Tibial nerve (tissue), 4 donors: ENCODE data around the gene DCAF15. TPM values are rescaled to one million over a fixed set of nuclear protein-coding genes. Genes with fewer than 3 reads are reported as not detected.

Source experiments
- DNase-seq, 2 donors: peaks; one replicate each; pipeline ENCODE4 v3.0.0-alpha.2; 2019; ENCODE audit warnings: low spot score in 2 of 2
- H3K27ac ChIP-seq, 4 donors: fragments of 200-600 bp; sonication (generic) in 3 of 4; one replicate each; pipeline ENCODE4 v1.5.1; 2017 to 2019; ENCODE audit warnings: mild to moderate bottlenecking in 1 of 4
- H3K27me3 ChIP-seq, 2 donors: fragments of 200-600 bp; sonication (generic) in 1 of 2; one replicate each; pipeline versions ENCODE4 v1.5.1 to v1.6.0; 2017 to 2019
- H3K36me3 ChIP-seq, 3 donors: fragments of 200-600 bp; sonication (generic); one replicate each; pipeline ENCODE4 v1.5.1; 2018 to 2019
- H3K4me1 ChIP-seq, 4 donors: fragments of 200-600 bp; sonication (generic) in 3 of 4; one replicate each; pipeline ENCODE4 v1.5.1; 2017 to 2019
- H3K4me3 ChIP-seq, 4 donors: fragments of 200-600 bp; sonication (generic) in 3 of 4; one replicate each; pipeline ENCODE4 v1.5.1; 2017 to 2019; ENCODE audit warnings: mild to moderate bottlenecking in 1 of 4, moderate library complexity in 1 of 4
- H3K9me3 ChIP-seq, 4 donors: fragments of 200-600 bp; sonication (generic) in 3 of 4; one replicate each; pipeline ENCODE4 v1.5.1; 2017 to 2019
- EP300 ChIP-seq, 2 donors: sonication (generic); formaldehyde crosslinking; IDR thresholded peaks; one replicate each; pipeline ENCODE4 v1.6.1; 2017; ENCODE audit warnings: antibody characterized with exemption in 2 of 2, mild to moderate bottlenecking in 1 of 2
- POLR2A ChIP-seq, 2 donors: fragments of 450-650 bp; IDR thresholded peaks; one replicate each; pipeline ENCODE4 v1.6.1; 2017; ENCODE audit warnings: antibody characterized with exemption in 2 of 2, mild to moderate bottlenecking in 2 of 2, moderate library complexity in 2 of 2
- WGBS, 2 donors: methylation state at CpG; one replicate each; pipeline ENCODE4 v1.1.5; 2018; 5-methylcytosine and 5-hydroxymethylcytosine counted together
- total RNA-seq, 4 donors: library from RNA; depleted of rRNA; stranded (reverse); fragments of >200 nt; gene quantifications; one replicate each; pipeline ENCODE4 v1.1.0, GENCODE V29; 2016
- TF ChIP-seq, protein P1 (sequence below), 5 experiments: fragments of 200-600 bp in 3 of 5; fragments of 450-650 bp in 2 of 5; sonication (generic) in 3 of 5; IDR thresholded peaks; one replicate each; pipeline ENCODE4 v1.5.1; 2016 to 2019; ENCODE audit warnings: antibody characterized with exemption in 5 of 5, mild to moderate bottlenecking in 3 of 5, moderate library complexity in 2 of 5

Gene DCAF15
- total RNA-seq, 4 donors from 2014 or later = 14.3 to 31.5 (median 19.3) TPM

DNA sequence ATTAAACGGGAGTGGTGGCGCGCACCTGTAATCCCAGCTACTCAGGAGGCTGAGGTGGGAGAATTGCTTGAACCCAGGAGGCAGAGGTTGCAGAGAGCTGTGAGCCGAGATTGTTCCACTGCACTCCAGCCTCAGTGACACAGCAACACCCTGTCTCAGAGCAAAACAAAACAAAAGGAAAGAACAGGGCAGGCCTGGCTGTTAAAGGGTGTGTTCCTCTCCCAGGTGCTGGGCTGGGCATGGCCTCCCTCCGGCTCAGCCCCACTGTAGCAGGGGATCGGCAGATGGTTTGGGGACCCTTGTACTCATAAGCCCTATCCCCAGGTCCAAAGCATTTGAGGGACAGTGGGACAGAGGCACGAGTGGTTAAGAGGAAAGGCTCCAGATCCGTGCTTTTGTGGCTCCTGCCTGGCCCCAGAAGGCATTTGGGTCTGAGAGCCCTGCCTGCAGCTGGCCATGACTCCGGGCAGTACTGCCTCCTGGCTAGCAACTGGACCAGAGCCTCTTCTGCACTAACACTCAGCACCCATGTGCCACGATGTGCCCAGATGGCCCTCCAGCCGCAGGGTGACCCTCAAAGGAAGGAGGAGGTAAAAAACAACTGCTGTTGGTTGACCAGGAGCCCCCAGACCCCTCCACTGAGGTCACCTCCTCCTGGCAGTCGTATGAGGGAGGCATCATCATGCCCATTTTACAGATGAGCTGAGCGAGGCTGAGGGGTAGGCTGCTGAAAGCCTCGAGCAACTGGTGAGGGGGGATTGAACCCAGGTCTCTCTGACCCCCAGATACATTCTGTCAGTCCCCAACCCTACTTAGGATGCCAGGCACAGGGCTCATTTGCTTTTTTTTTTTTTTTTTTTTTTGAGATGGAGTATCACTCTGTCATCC is 43.8 kb downstream of the DCAF15 start:
- 84 to 89% methylated on average over 12 to 14 of the region's 14 CpGs for WGBS, 2 donors
- H3K27me3 ChIP-seq = no peaks in the 10 kb centered on the region
- peaks cover 0 to 52% (median 0%) of the 10 kb centered on the region in 3 donors for H3K36me3 ChIP-seq
- no peak overlapping the region for H3K27ac ChIP-seq
- no peak overlapping the region for H3K4me3 ChIP-seq
- no peaks in the 10 kb centered on the region for H3K4me1 ChIP-seq
- no peak for DNase-seq
- TF ChIP-seq EP300 (IDR thresholded peaks at IDR 0.05) (no peak), POLR2A (IDR thresholded peaks at IDR 0.05) (no peak)
- TF ChIP-seq, protein P1, sequence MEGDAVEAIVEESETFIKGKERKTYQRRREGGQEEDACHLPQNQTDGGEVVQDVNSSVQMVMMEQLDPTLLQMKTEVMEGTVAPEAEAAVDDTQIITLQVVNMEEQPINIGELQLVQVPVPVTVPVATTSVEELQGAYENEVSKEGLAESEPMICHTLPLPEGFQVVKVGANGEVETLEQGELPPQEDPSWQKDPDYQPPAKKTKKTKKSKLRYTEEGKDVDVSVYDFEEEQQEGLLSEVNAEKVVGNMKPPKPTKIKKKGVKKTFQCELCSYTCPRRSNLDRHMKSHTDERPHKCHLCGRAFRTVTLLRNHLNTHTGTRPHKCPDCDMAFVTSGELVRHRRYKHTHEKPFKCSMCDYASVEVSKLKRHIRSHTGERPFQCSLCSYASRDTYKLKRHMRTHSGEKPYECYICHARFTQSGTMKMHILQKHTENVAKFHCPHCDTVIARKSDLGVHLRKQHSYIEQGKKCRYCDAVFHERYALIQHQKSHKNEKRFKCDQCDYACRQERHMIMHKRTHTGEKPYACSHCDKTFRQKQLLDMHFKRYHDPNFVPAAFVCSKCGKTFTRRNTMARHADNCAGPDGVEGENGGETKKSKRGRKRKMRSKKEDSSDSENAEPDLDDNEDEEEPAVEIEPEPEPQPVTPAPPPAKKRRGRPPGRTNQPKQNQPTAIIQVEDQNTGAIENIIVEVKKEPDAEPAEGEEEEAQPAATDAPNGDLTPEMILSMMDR (IDR thresholded peaks at IDR 0.05) = no peak
- H3K9me3 ChIP-seq = peaks cover 0 to 11% (median 0%) of the 10 kb centered on the region in 4 donors

DNA sequence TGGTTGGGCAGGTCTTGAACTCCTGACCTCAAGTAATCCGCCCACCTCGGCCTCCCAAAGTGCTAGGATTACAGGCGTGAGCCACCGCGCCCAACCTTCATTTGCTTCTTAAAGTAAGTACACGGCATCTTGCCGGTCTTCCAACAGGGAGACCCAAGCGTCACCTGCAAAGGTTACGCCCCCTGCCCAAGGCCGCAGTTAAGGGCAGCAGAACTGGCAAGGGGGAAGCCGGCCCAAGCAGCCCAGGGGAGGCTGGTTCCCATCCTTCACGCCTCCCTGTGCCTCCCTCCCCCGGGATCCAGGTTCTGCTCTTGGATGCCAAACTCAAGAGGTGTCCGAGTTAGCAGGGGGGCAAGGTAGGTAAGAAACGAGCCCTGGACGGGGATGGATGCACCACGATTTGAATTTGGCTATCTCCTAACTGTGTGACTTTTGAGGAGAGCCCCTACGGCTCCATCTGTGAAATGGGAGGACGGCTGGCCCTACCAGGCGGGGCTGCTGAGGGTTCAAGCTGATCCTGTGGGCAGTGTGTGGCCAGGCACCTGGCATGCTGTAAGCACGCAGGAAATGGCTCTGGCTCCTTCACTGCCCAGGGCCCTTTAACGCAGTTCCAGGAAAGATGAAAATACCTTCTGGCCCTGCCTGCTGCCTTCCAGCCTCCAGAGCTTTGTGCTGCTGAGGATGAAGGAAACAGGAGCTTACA is 44.8 kb downstream of the DCAF15 start:
- WGBS, 2 donors = 92 to 93% methylated on average over 21 to 22 of the region's 22 CpGs
- no peak overlapping the region for H3K4me3 ChIP-seq
- no peak overlapping the region for H3K27ac ChIP-seq
- H3K27me3 ChIP-seq = no peaks in the 10 kb centered on the region
- TF ChIP-seq EP300 (IDR thresholded peaks at IDR 0.05) = no peak
- TF ChIP-seq, protein P1 (IDR thresholded peaks at IDR 0.05) = no peak
- TF ChIP-seq POLR2A (IDR thresholded peaks at IDR 0.05) = no peak
- no peak for DNase-seq
- H3K4me1 ChIP-seq = peaks cover 0 to 1% (median 0%) of the 10 kb centered on the region in 4 donors
- H3K36me3 ChIP-seq = peaks cover 0 to 43% (median 0%) of the 10 kb centered on the region in 3 donors
- peaks cover 0 to 11% (median 0%) of the 10 kb centered on the region in 4 donors for H3K9me3 ChIP-seq

DNA sequence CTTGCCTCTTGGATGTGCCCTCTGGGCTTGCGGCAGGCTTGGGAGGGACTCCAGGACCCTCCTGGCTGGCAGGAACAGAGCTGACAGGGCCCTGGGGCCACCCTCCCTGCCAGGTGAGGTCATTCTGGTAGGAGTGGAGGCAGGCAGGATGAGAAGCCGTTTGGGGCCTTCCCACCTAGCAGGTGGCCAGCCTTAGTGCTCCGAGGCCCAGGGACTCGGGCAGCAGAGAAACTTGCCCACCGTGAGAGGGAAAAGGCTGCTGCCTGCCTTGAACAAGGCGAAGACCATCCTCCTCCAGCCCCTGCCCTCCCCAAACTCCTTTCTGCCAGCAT is 45.3 kb downstream of the DCAF15 start:
- DNase-seq = no peak
- TF ChIP-seq EP300 (IDR thresholded peaks at IDR 0.05) = no peak
- TF ChIP-seq POLR2A (IDR thresholded peaks at IDR 0.05) = no peak
- TF ChIP-seq, protein P1 (IDR thresholded peaks at IDR 0.05) = no peak
- no peak overlapping the region for H3K27ac ChIP-seq
- H3K4me3 ChIP-seq = no peak overlapping the region
- WGBS, 2 donors = 67 to 95% methylated on average over 1 to 4 of the region's 6 CpGs
- H3K27me3 ChIP-seq = no peaks in the 10 kb centered on the region
- H3K4me1 ChIP-seq = peaks cover 0 to 6% (median 2%) of the 10 kb centered on the region in 4 donors
- H3K36me3 ChIP-seq = peaks cover 0 to 38% (median 0%) of the 10 kb centered on the region in 3 donors
- peaks cover 0 to 11% (median 0%) of the 10 kb centered on the region in 4 donors for H3K9me3 ChIP-seq

DNA sequence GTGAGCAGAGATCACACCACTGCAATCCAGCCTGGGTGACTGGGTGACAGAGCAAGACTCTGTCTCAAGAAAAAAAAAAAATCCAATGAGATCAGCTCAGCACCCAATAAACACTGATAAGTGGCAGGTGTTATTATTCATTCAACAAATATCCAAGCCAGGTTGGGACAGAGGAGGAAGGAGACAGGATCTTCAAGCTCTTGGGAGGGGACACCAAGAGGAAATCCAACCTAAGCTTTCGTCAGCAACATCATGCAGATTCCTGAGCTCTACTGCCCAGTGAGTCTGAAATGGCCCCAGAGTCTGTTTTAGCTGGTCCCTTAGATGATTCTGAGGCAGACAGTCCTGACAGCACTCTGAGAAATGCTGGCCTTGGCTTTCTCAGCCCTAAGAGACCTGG is 46.1 kb downstream of the DCAF15 start:
- 94 to 100% methylated on average over 1 of the region's 1 CpG for WGBS, 2 donors
- H3K9me3 ChIP-seq = peaks cover 0 to 11% (median 0%) of the 10 kb centered on the region in 4 donors
- TF ChIP-seq, protein P1 (IDR thresholded peaks at IDR 0.05) = no peak
- no peak for TF ChIP-seq POLR2A (IDR thresholded peaks at IDR 0.05)
- no peak for TF ChIP-seq EP300 (IDR thresholded peaks at IDR 0.05)
- no peaks in the 10 kb centered on the region for H3K27me3 ChIP-seq
- DNase-seq = no peak
- no peak overlapping the region for H3K27ac ChIP-seq
- peaks cover 0 to 30% (median 0%) of the 10 kb centered on the region in 3 donors for H3K36me3 ChIP-seq
- H3K4me3 ChIP-seq = no peak overlapping the region
- peaks cover 0 to 15% (median 6%) of the 10 kb centered on the region in 4 donors for H3K4me1 ChIP-seq

DNA sequence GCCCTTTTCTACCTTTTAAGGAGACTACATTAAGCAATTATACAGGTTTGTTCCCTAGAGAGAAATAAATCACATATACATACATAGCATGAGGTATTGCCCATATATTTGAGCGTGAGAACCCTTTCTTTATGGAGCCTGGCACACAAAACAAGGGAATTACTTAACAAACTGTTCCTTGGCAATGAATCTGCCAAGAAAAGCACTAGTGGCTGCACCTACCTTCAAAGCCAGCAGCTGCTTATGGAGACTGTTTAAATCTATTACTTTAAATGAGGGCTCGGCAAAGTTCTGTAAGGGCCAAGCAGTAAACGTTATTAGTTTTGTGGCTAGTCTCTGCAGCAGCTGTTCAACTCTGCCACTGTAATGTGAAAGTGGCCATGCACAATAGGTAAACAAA is 46.8 kb downstream of the DCAF15 start:
- H3K36me3 ChIP-seq = peaks cover 0 to 30% (median 0%) of the 10 kb centered on the region in 3 donors
- WGBS, 2 donors = 99% methylated on average over 3 of the region's 3 CpGs
- TF ChIP-seq, protein P1 (IDR thresholded peaks at IDR 0.05) = no peak
- TF ChIP-seq EP300 (IDR thresholded peaks at IDR 0.05) (no peak), POLR2A (IDR thresholded peaks at IDR 0.05) (no peak)
- DNase-seq = no peak
- H3K9me3 ChIP-seq = peaks cover 0 to 11% (median 0%) of the 10 kb centered on the region in 4 donors
- no peaks in the 10 kb centered on the region for H3K27me3 ChIP-seq
- peaks cover 0 to 21% (median 9%) of the 10 kb centered on the region in 4 donors for H3K4me1 ChIP-seq
- no peak overlapping the region for H3K4me3 ChIP-seq
- no peak overlapping the region for H3K27ac ChIP-seq
